HEK293 (cell line): ENCODE measurements around the gene ARL15.

ENCODE experiments used
- CTCF ChIA-PET: fragments of 350-600 bp; formaldehyde crosslinking; extraction: SDS; loops from one replicate; lab custom pipeline; 2021; ENCODE audit warnings: antibody characterized with exemption; lab: Yijun Ruan, JAX
- POLR2A ChIA-PET: fragments of 300-600 bp; formaldehyde crosslinking; extraction: SDS; loops from one replicate; lab custom pipeline; 2020; ENCODE audit warnings: antibody characterized with exemption, inconsistent platforms; lab: Yijun Ruan, JAX
- H3K27ac ChIP-seq: fragments of 200-500 bp; sonication (Bioruptor generic); 2 replicates; pipeline ENCODE4 v1.5.1; 2014; ENCODE audit warnings: low read depth, low read length, control low read depth, inconsistent platforms; ENCODE audit errors: extremely low read depth
- H3K36me3 ChIP-seq, 2 experiments: fragments of 200-500 bp in 1 of 2; sonication (Bioruptor generic) in 1 of 2; 1 replicate in 1 of 2; 2 replicates in 1 of 2; pipeline ENCODE4 v1.5.1; 2014 to 2017; ENCODE audit warnings: inconsistent platforms in 2 of 2, low read length in 2 of 2; ENCODE audit not compliant: control insufficient read depth in 2 of 2, insufficient read depth in 1 of 2
- H3K4me1 ChIP-seq: fragments of 200-500 bp; sonication (Bioruptor generic); 2 replicates; pipeline ENCODE4 v1.5.1; 2014; ENCODE audit warnings: mild to moderate bottlenecking, low read length, inconsistent platforms; ENCODE audit not compliant: control insufficient read depth, insufficient read depth
- H3K4me3 ChIP-seq: 2 replicates; pipeline ENCODE4 v1.5.1; 2011; ENCODE audit warnings: low read depth, mild to moderate bottlenecking, control low read depth, low read length, moderate library complexity
- H3K9me3 ChIP-seq: fragments of 200-500 bp; sonication (Bioruptor generic); 2 replicates; pipeline ENCODE4 v1.5.1; 2014; ENCODE audit warnings: low read depth, low read length, inconsistent platforms; ENCODE audit not compliant: control insufficient read depth, insufficient read depth
- HIC1 ChIP-seq: fragments of 450-650 bp; formaldehyde crosslinking; IDR thresholded peaks from 2 replicates; pipeline ENCODE4 v1.5.1; 2016; ENCODE audit warnings: missing biosample characterization, missing genetic modification characterization
- HOXC10 ChIP-seq: sonication (generic); formaldehyde crosslinking; IDR thresholded peaks from 2 replicates; pipeline ENCODE4 v1.8.1; 2023; ENCODE audit warnings: mild to moderate bottlenecking, missing genetic modification reagents
- HOXD13 ChIP-seq: sonication (generic); formaldehyde crosslinking; IDR thresholded peaks from 2 replicates; pipeline ENCODE4 v1.8.0; 2022; ENCODE audit warnings: missing genetic modification reagents, borderline replicate concordance
- KLF1 ChIP-seq: fragments of 450-650 bp; formaldehyde crosslinking; IDR thresholded peaks from 2 replicates; pipeline ENCODE4 v1.5.1; 2016; ENCODE audit warnings: missing biosample characterization, missing genetic modification characterization
- KLF8 ChIP-seq: fragments of 450-650 bp; formaldehyde crosslinking; IDR thresholded peaks from 2 replicates; pipeline ENCODE4 v1.5.1; 2016; ENCODE audit warnings: missing biosample characterization, missing genetic modification characterization
- SP3 ChIP-seq: fragments of 450-650 bp; formaldehyde crosslinking; IDR thresholded peaks from 2 replicates; pipeline ENCODE4 v1.5.1; 2016; ENCODE audit warnings: missing biosample characterization, missing genetic modification characterization
- ZBTB21 ChIP-seq: fragments of 450-650 bp; formaldehyde crosslinking; IDR thresholded peaks from 2 replicates; pipeline ENCODE4 v1.5.1; 2017; ENCODE audit warnings: missing biosample characterization, missing genetic modification characterization
- ZFP37 ChIP-seq: fragments of 450-650 bp; formaldehyde crosslinking; IDR thresholded peaks from 2 replicates; pipeline ENCODE4 v1.5.1; 2016; ENCODE audit warnings: missing biosample characterization, missing genetic modification characterization
- ZNF155 ChIP-seq: fragments of 450-650 bp; formaldehyde crosslinking; IDR thresholded peaks from 2 replicates; pipeline ENCODE4 v1.5.1; 2016; ENCODE audit warnings: missing biosample characterization, missing genetic modification characterization
- ZNF175 ChIP-seq: fragments of 450-650 bp; formaldehyde crosslinking; IDR thresholded peaks from 2 replicates; pipeline ENCODE4 v1.5.1; 2016; ENCODE audit warnings: missing biosample characterization, missing genetic modification characterization
- ZNF184 ChIP-seq: fragments of 450-650 bp; IDR thresholded peaks from 2 replicates; pipeline ENCODE4 v1.5.1; 2018; ENCODE audit warnings: missing biosample characterization, mild to moderate bottlenecking, missing genetic modification characterization
- ZNF214 ChIP-seq: fragments of 450-650 bp; formaldehyde crosslinking; IDR thresholded peaks from 2 replicates; pipeline ENCODE4 v1.5.1; 2017; ENCODE audit warnings: missing biosample characterization, mild to moderate bottlenecking, missing genetic modification characterization, borderline replicate concordance
- ZNF24 ChIP-seq: fragments of 450-650 bp; formaldehyde crosslinking; IDR thresholded peaks from 2 replicates; pipeline ENCODE4 v1.5.1; 2016; ENCODE audit warnings: missing biosample characterization, missing genetic modification characterization
- ZNF335 ChIP-seq: fragments of 450-650 bp; formaldehyde crosslinking; conservative IDR thresholded peaks from 2 replicates; pipeline ENCODE4 v1.5.1; 2016; ENCODE audit warnings: missing biosample characterization, missing genetic modification characterization
- ZNF366 ChIP-seq: fragments of 450-650 bp; formaldehyde crosslinking; conservative IDR thresholded peaks from 2 replicates; pipeline ENCODE4 v1.5.1; 2016; ENCODE audit warnings: missing biosample characterization, missing genetic modification characterization
- ZNF404 ChIP-seq: fragments of 450-650 bp; formaldehyde crosslinking; IDR thresholded peaks from 2 replicates; pipeline ENCODE4 v1.5.1; 2017; ENCODE audit warnings: missing biosample characterization, missing genetic modification characterization
- ZNF449 ChIP-seq: fragments of 450-650 bp; formaldehyde crosslinking; IDR thresholded peaks from 2 replicates; pipeline ENCODE4 v1.5.1; 2017; ENCODE audit warnings: missing biosample characterization, mild to moderate bottlenecking, missing genetic modification characterization, moderate library complexity
- ZNF596 ChIP-seq: fragments of 450-650 bp; IDR thresholded peaks from 2 replicates; pipeline ENCODE4 v1.5.0; 2018; ENCODE audit warnings: missing biosample characterization, mild to moderate bottlenecking, missing genetic modification characterization, moderate library complexity
- ZNF629 ChIP-seq: fragments of 450-650 bp; formaldehyde crosslinking; IDR thresholded peaks from 2 replicates; pipeline ENCODE4 v1.5.1; 2017; ENCODE audit warnings: missing biosample characterization, missing genetic modification characterization
- ZNF639 ChIP-seq: fragments of 450-650 bp; formaldehyde crosslinking; IDR thresholded peaks from 2 replicates; pipeline ENCODE4 v1.5.1; 2016; ENCODE audit warnings: missing biosample characterization, missing genetic modification characterization
- ZNF76 ChIP-seq: fragments of 450-650 bp; formaldehyde crosslinking; IDR thresholded peaks from 2 replicates; pipeline ENCODE4; 2016; ENCODE audit warnings: low read depth, missing biosample characterization, missing genetic modification characterization, borderline replicate concordance
- ZSCAN4 ChIP-seq: fragments of 450-650 bp; formaldehyde crosslinking; IDR thresholded peaks from 2 replicates; pipeline ENCODE4 v1.5.1; 2017; ENCODE audit warnings: missing biosample characterization, missing genetic modification characterization
- TF ChIP-seq, protein P1 (sequence below): fragments of 450-650 bp; formaldehyde crosslinking; IDR thresholded peaks from 2 replicates; pipeline ENCODE4 v1.5.1; 2016; ENCODE audit warnings: missing biosample characterization, missing genetic modification characterization

The ARL15 gene

GRCh38 chr5:54329731-54330709 is 19.6 kb upstream of the ARL15 start:
- H3K9me3 ChIP-seq: no peaks in the 10 kb centered on the region
- no peaks in the 10 kb centered on the region for H3K4me1 ChIP-seq
- H3K4me3 ChIP-seq: no peak overlapping the region
- H3K27ac ChIP-seq: no peak overlapping the region
- ChIA-PET CTCF (interaction anchor here (0.6 to 1.7 kb wide), 9 partner anchors 10 to 159 kb away, joined by 3 to 8 read pairs (median 5); partner anchors contain the start of gene ARL15), POLR2A (interaction anchor here (4.4 kb wide), 1 partner anchor 19 kb away, joined by 47 read pairs; the partner anchor contains the start of gene ARL15)
- no peaks in the 10 kb centered on the region for H3K36me3 ChIP-seq
- peak; percentile 76 for TF ChIP-seq ZNF629 (tag by site-specific recombination)
- no peak for TF ChIP-seq ZNF76
- TF ChIP-seq KLF8: peak; percentile 42; the same call in 1 of the 2 replicates
- peak; percentile 81; the same call in 1 of the 2 replicates for TF ChIP-seq ZFP37 (tag by site-specific recombination)
- peak; percentile 52; the same call in 1 of the 2 replicates for TF ChIP-seq HOXD13
- TF ChIP-seq HOXC10 (CRISPR knock-in tag): no peak
- TF ChIP-seq SP3 (tag by site-specific recombination): peak; percentile 54
- 0 out of 2 replicates have a peak, but pooled peaks have one; percentile 43 for TF ChIP-seq HIC1 (tag by site-specific recombination)
- 0 out of 2 replicates have a peak, but pooled peaks have one; percentile 12 for TF ChIP-seq ZNF335 (tag by site-specific recombination)
- peak; percentile 42; the same call in 1 of the 2 replicates for TF ChIP-seq ZNF639 (tag by site-specific recombination)
- TF ChIP-seq ZNF366 (tag by site-specific recombination): peak; percentile 77
- TF ChIP-seq ZNF24 (tag by site-specific recombination): 0 out of 2 replicates have a peak, but pooled peaks have one; percentile 24
- no peak for TF ChIP-seq ZNF596 (tag by site-specific recombination)
- 0 out of 2 replicates have a peak, but pooled peaks have one; percentile 9 for TF ChIP-seq ZNF184 (tag by site-specific recombination)
- no peak for TF ChIP-seq ZSCAN4
- TF ChIP-seq ZBTB21: peak; percentile 29; the same call in 1 of the 2 replicates
- TF ChIP-seq, all 188 proteins: peak for 12

DNA sequence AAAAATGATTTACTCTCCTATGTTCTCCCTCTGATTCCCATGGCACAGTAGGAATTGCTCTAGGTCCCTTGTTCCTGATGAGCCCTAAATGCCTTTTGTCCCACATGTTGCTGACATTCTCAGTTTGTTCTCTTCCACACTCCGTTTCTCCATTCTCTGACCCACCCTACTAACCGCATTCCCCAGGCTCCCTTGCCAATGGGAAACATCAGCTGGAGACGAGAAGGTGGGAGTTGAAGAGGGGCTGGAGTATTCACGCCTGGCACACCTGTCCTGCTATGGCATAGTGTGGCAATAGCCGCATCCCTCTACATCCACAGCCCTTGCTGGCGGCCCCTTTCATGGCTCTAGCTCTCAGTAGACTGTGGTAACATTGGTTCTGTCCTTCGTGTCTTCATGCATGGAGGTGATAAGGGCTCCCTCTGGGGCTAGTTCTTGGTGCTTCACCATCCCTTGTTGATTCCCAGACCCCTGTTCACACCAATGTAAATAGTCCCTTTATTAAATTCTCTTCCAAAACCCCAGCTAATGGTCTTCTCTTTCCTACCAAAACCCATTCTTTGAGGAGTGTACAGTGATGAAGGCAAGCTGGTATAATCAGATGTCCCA is 16.4 kb upstream of the ARL15 start:
- Histone ChIP-seq H3K4me1 (no peaks in the 10 kb centered on the region), H3K4me3 (no peak overlapping the region), H3K9me3 (no peaks in the 10 kb centered on the region), H3K36me3 (no peaks in the 10 kb centered on the region), H3K27ac (no peak overlapping the region)
- ChIA-PET POLR2A (interaction anchor here (6.9 kb wide), 1 partner anchor 16 kb away, joined by 40 read pairs; the partner anchor contains the start of gene ARL15), CTCF (interaction anchor here (0.6 to 1.1 kb wide), 3 partner anchors 83 to 1411 kb away, joined by 3 read pairs; no protein-coding TSS in a partner anchor)
- TF ChIP-seq ZNF214 (tag by site-specific recombination) (no peak), ZNF449 (no peak), ZNF175 (tag by site-specific recombination) (no peak), ZNF404 (no peak), ZNF155 (tag by site-specific recombination) (no peak), KLF1 (no peak)
- TF ChIP-seq, protein P1, sequence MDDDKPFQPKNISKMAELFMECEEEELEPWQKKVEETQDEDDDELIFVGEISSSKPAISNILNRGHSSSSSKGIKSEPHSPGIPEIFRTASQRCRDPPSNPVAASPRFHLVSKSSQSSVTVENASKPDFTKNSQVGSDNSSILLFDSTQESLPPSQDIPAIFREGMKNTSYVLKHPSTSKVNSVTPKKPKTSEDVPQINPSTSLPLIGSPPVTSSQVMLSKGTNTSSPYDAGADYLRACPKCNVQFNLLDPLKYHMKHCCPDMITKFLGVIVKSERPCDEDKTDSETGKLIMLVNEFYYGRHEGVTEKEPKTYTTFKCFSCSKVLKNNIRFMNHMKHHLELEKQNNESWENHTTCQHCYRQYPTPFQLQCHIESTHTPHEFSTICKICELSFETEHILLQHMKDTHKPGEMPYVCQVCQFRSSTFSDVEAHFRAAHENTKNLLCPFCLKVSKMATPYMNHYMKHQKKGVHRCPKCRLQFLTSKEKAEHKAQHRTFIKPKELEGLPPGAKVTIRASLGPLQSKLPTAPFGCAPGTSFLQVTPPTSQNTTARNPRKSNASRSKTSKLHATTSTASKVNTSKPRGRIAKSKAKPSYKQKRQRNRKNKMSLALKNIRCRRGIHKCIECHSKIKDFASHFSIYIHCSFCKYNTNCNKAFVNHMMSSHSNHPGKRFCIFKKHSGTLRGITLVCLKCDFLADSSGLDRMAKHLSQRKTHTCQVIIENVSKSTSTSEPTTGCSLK (tag by site-specific recombination): no peak
